IMR-90 (cell line): ENCODE data around the gene LYRM7.

Experiments used
- CEBPB ChIP-seq: IDR thresholded peaks from 2 replicates; pipeline ENCODE4 v1.6.1; 2012; ENCODE audit warnings: low read depth, low read length, improper control_type of control experiment
- CHD1 ChIP-seq: IDR thresholded peaks from 2 replicates; pipeline ENCODE4 v1.6.1; 2012; ENCODE audit warnings: low read depth, low read length, improper control_type of control experiment
- CTCF ChIP-seq: conservative IDR thresholded peaks from 2 replicates; pipeline ENCODE4 v1.5.1; 2012; ENCODE audit warnings: mild to moderate bottlenecking, low read depth, low read length, improper control_type of control experiment
- FOS ChIP-seq: fragments of 150-350 bp; IDR thresholded peaks from 2 replicates; pipeline ENCODE4 v1.6.1; 2016; ENCODE audit warnings: low read depth, low read length
- MAFK ChIP-seq: IDR thresholded peaks from 2 replicates; pipeline ENCODE4 v1.6.1; 2012; ENCODE audit warnings: low read depth, low read length, improper control_type of control experiment
- POLR2A ChIP-seq: IDR thresholded peaks from 2 replicates; pipeline ENCODE4 v1.6.1; 2012; ENCODE audit warnings: mild to moderate bottlenecking, low read depth, low read length
- RAD21 ChIP-seq: IDR thresholded peaks from 2 replicates; pipeline ENCODE4 v1.6.1; 2012; ENCODE audit warnings: low read length, improper control_type of control experiment
- RCOR1 ChIP-seq: IDR thresholded peaks from 2 replicates; pipeline ENCODE4 v1.6.1; 2012; ENCODE audit warnings: mild to moderate bottlenecking, low read length, improper control_type of control experiment; ENCODE audit not compliant: insufficient replicate concordance
- RFX5 ChIP-seq: IDR thresholded peaks from 2 replicates; pipeline ENCODE4 v1.8.0; 2012; ENCODE audit warnings: low read depth, mild to moderate bottlenecking, low read length, moderate library complexity
- SMC3 ChIP-seq: fragments of 150-350 bp; IDR thresholded peaks from 2 replicates; pipeline ENCODE4 v1.6.1; 2016; ENCODE audit warnings: low read depth, mild to moderate bottlenecking, antibody characterized with exemption, low read length, moderate library complexity
- USF2 ChIP-seq: fragments of 150-350 bp; IDR thresholded peaks from 2 replicates; pipeline ENCODE4 v1.6.1; 2017; ENCODE audit warnings: mild to moderate bottlenecking, antibody characterized with exemption, low read length, low read depth

GRCh38 chr5:131246504-131246903 is 75.8 kb downstream of the LYRM7 start:
- TF ChIP-seq CTCF (no peak), POLR2A (no peak), RFX5 (no peak), CEBPB (no peak), RCOR1 (no peak), RAD21 (no peak), CHD1 (no peak), MAFK (no peak), FOS (no peak), SMC3 (no peak), USF2 (no peak)
